Thoracic aorta (tissue), 2 donors: ENCODE data around the gene PRKCD. TPM values are rescaled to one million over a fixed set of nuclear protein-coding genes. Genes with fewer than 3 reads are reported as not detected.

Source experiments
- ATAC-seq: fragments of 150-250 bp; one replicate; pipeline ENCODE4 v1.8.0; 2017; ENCODE audit warnings: low read depth; ENCODE audit not compliant: insufficient number of reproducible peaks, low FRiP score
- DNase-seq: peaks from one replicate; pipeline ENCODE4 v3.0.0-alpha.2; 2020; ENCODE audit warnings: low spot score
- H3K27ac ChIP-seq, 2 donors: fragments of 200-600 bp; sonication (generic); 1 replicate in 1 of 2; 2 replicates in 1 of 2; pipeline ENCODE4 v1.5.1; 2016; ENCODE audit warnings: mild to moderate bottlenecking in 2 of 2, moderate library complexity in 2 of 2
- H3K27me3 ChIP-seq: fragments of 200-600 bp; sonication (generic); replicated peaks from 2 replicates; pipeline ENCODE4 v1.6.0; 2016; ENCODE audit warnings: mild to moderate bottlenecking; ENCODE audit not compliant: insufficient read depth
- H3K36me3 ChIP-seq: fragments of 200-600 bp; sonication (generic); one replicate; pipeline ENCODE4 v1.5.1; 2016
- H3K4me1 ChIP-seq, 2 donors: fragments of 200-600 bp; sonication (generic); 1 replicate in 1 of 2; 2 replicates in 1 of 2; pipeline versions ENCODE4 v1.5.1 to v1.6.0; 2016; ENCODE audit warnings: low read depth in 2 of 2, mild to moderate bottlenecking in 1 of 2; ENCODE audit not compliant: control insufficient read depth in 1 of 2
- H3K4me3 ChIP-seq: fragments of 200-600 bp; sonication (generic); 2 replicates; pipeline ENCODE4 v1.5.1; 2016; ENCODE audit warnings: mild to moderate bottlenecking
- H3K9me3 ChIP-seq: fragments of 200-600 bp; sonication (generic); 2 replicates; pipeline ENCODE4 v1.5.1; 2016
- total RNA-seq, 2 donors: library from RNA; depleted of rRNA; stranded (reverse); fragments of >200 nt; gene quantifications; one replicate each; pipeline versions ENCODE4 v1.1.0 to v1.2.3, GENCODE V29; 2016
- TF ChIP-seq, protein P1 (sequence below): fragments of 200-600 bp; sonication (generic); IDR thresholded peaks from one replicate; pipeline ENCODE4 v1.5.1; 2019; ENCODE audit warnings: antibody characterized with exemption

Gene PRKCD
- total RNA-seq, 2 donors from 2014 or later, result 17.5 to 20.2 TPM

DNA sequence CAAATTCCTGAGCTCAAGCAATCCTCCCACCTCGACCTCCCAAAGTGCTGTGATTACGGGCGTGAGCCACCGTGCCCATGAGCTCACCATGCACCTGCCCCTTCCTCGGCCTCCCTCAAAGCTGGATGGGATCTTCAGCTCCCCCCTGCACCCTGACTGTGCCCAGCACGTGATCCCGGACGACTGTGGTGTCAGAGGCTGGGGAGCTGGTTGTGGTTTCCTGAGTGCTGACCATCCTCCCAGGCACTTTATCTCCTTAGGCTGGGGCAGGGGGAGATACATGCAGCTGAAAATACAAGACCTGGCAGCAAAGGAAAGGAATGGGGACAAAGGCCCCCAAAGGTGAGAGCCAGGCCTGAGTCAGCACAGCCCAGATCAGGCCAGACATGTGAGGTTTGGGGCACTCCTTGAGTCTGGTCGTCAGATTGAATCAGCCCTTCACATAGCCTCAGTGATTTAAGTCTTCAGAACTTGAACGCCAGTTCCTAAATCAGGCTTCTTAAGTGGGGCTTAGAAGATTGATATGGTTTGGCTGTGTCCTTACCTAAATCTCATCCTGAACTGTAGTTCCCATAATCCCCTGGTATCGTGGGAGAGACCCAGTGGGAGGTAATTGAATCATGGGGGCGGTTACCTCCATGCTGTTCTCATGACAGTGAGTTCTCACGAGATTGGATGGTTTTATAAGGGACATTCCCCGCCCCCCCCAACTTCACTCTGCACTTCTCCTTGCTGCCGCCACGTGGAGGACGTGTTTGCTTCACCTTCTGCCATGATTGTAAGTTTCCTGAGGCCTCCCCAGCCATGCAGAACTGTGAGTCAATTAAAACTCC is 35.8 kb downstream of the PRKCD start:
- H3K4me1 ChIP-seq, result peaks cover 22 to 35% of the 10 kb centered on the region in 2 donors
- ATAC-seq (no peak), DNase-seq (no peak)
- no peak overlapping the region for H3K27ac ChIP-seq
- H3K9me3 ChIP-seq, result no peaks in the 10 kb centered on the region
- H3K36me3 ChIP-seq, result peaks cover 5% of the 10 kb centered on the region
- H3K4me3 ChIP-seq, result no peak overlapping the region
- TF ChIP-seq, protein P1, sequence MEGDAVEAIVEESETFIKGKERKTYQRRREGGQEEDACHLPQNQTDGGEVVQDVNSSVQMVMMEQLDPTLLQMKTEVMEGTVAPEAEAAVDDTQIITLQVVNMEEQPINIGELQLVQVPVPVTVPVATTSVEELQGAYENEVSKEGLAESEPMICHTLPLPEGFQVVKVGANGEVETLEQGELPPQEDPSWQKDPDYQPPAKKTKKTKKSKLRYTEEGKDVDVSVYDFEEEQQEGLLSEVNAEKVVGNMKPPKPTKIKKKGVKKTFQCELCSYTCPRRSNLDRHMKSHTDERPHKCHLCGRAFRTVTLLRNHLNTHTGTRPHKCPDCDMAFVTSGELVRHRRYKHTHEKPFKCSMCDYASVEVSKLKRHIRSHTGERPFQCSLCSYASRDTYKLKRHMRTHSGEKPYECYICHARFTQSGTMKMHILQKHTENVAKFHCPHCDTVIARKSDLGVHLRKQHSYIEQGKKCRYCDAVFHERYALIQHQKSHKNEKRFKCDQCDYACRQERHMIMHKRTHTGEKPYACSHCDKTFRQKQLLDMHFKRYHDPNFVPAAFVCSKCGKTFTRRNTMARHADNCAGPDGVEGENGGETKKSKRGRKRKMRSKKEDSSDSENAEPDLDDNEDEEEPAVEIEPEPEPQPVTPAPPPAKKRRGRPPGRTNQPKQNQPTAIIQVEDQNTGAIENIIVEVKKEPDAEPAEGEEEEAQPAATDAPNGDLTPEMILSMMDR, result no peak
- H3K27me3 ChIP-seq, result no peaks in the 10 kb centered on the region

DNA sequence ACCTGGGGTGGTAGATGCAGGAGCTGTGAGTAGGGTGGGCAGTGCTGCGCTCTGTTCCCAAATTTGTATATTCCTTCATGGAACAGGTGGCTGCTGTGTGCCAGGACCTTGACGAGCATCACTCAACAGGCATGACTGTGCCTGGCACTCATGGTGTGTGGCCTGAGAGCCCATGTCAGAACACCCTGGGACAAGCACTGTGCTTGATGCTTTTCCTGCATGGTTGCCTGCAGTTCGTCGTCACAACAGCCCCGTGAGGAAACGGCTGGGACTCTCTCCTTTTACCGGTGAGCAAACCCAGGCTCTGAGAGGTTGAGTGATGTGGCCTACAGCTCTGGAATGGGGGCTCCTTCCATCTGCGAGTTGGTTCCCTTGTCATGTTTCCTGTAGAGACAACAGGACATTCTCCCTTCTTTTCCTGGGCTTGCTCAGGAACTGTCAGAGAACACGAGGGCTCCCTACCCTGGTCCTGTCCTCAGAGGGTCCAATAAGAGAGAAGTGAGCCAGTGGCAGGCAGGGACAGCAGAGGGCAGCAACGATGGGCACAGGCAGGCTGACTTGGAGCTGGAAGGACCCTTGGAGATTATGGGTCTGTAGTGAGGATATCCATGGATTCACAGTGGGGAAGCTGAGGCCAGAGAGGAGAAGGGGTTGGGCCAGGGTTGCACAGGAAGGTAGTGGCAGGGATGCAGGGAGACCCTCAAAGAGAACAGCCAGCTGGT is 37.4 kb downstream of the PRKCD start:
- H3K4me1 ChIP-seq, result peaks cover 18 to 28% of the 10 kb centered on the region in 2 donors
- H3K27me3 ChIP-seq, result no peaks in the 10 kb centered on the region
- H3K4me3 ChIP-seq, result no peak overlapping the region
- no peaks in the 10 kb centered on the region for H3K36me3 ChIP-seq
- no peaks in the 10 kb centered on the region for H3K9me3 ChIP-seq
- ATAC-seq, result no peak
- TF ChIP-seq, protein P1, result no peak
- DNase-seq, result no peak
- no peak overlapping the region for H3K27ac ChIP-seq

DNA sequence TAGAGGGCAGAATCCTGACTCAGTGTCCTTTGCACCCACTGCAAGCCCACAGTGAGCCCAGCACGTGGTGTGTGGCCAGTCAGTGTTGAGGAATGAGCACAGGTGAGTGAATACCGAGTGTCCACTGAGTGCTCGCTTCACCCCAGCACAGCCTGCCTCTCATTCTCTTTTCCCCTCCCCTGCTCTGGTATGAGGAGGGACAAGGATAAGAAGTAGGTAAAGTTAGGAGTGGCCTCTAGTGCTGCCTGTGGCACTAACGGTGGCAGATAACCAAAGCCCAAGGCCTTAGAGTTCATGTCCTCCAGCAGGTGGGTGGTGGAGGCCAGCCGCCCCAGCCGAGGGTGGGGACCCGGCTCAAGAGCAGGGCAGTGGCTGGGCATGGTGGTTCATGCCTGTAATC is 38.0 kb downstream of the PRKCD start:
- ATAC-seq (no peak), DNase-seq (no peak)
- no peaks in the 10 kb centered on the region for H3K9me3 ChIP-seq
- no peaks in the 10 kb centered on the region for H3K36me3 ChIP-seq
- TF ChIP-seq, protein P1, result no peak
- no peak overlapping the region for H3K4me3 ChIP-seq
- no peaks in the 10 kb centered on the region for H3K27me3 ChIP-seq
- peaks cover 12 to 22% of the 10 kb centered on the region in 2 donors for H3K4me1 ChIP-seq
- H3K27ac ChIP-seq, result no peak overlapping the region

DNA sequence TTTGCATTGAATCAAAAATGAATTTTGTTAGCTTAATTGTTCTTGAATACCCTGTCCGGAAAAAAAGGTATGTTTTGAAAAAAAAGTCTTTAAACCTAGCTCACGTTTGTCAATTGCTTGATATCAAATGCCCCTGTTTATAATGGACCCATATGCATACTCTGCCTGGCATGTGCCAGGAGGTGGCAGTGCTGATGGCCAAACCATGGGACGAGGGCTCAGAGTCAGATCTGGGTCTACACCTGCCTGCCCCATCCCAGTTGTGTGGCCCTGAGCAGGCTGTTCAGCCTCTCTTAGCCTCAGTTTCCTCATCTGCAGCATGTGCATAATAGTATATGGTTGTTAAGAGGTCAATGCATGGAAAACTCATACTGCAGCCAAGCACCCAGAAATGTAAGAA is 38.8 kb downstream of the PRKCD start:
- H3K4me1 ChIP-seq, result peaks cover 4 to 13% of the 10 kb centered on the region in 2 donors
- no peak overlapping the region for H3K4me3 ChIP-seq
- TF ChIP-seq, protein P1, result no peak
- H3K36me3 ChIP-seq, result no peaks in the 10 kb centered on the region
- no peak for DNase-seq
- H3K9me3 ChIP-seq, result no peaks in the 10 kb centered on the region
- no peaks in the 10 kb centered on the region for H3K27me3 ChIP-seq
- H3K27ac ChIP-seq, result no peak overlapping the region
- no peak for ATAC-seq
